T-helper 1 cell treated with Interleukin-12 subunit alpha and Interleukin-12 subunit beta and Interleukin-4 antibody, amounts not matched to agents 30 ng/mL and 1 ng/mL, for 36 hours (primary cell): Measurements from ENCODE around the gene KHDC4. TPM values are rescaled to one million over a fixed set of nuclear protein-coding genes. Genes with fewer than 3 reads are reported as not detected.
"Not testable (repeated sequence)": the region's sequence is repeated elsewhere in the genome, so short reads cannot be mapped to it uniquely, and the experiment has no call there.

Experiments used
- intact Hi-C: fragments of 100-400 bp; cut with micrococcal nuclease; formaldehyde crosslinking; loops from one replicate; pipeline ENCODE4 v1.15.1; 2024
- total RNA-seq: library from RNA; stranded (reverse); gene quantifications from 2 replicates; pipeline ENCODE4 v1.2.3, GENCODE V29; 2022

The KHDC4 gene
- total RNA-seq, 1 donor from 2014 or later, result 70.6 TPM

- intact Hi-C loops, result loop anchor here (1.0 to 5.0 kb wide), 8 partner anchors 23 to 371 kb away; partner anchors contain the start of genes ARHGEF2, KHDC4, LAMTOR2 and PMF1
Observed at GRCh38 chr1:155911156-155912055, 22.8 kb downstream of the KHDC4 start, which contains the start of gene RIT1. TSS of gene RIT1 (minus strand) at chr1:155911349. CDS start at chr1:155910761, 588 bp downstream.

- intact Hi-C loops, result loop anchor here (1.0 to 5.0 kb wide), 10 partner anchors 17 to 372 kb away; partner anchors contain the start of genes ARHGEF2, KHDC4, LAMTOR2 and PMF1
Observed at GRCh38 chr1:155910621-155911121, 23.5 kb downstream of the KHDC4 start.

- intact Hi-C loops, result loop anchor here (1.0 to 5.0 kb wide), 5 partner anchors 17 to 372 kb away; partner anchors contain the start of genes ARHGEF2, PMF1, SMG5 and TMEM79
Observed at GRCh38 chr1:155909894-155910293, 24.3 kb downstream of the KHDC4 start.

GRCh38 chr1:155904261-155904660 is 30.0 kb downstream of the KHDC4 start:
- intact Hi-C loops, result no loop called here

- intact Hi-C loops, result no loop called here
Observed at GRCh38 chr1:155900161-155900560, 34.1 kb downstream of the KHDC4 start.

- intact Hi-C loops, result no loop called here
Observed at GRCh38 chr1:155899683-155900082, 34.5 kb downstream of the KHDC4 start.

GRCh38 chr1:155898888-155899287 is 35.3 kb downstream of the KHDC4 start:
- intact Hi-C loops, result no loop called here

GRCh38 chr1:155897746-155898145 is 36.5 kb downstream of the KHDC4 start:
- intact Hi-C loops, result no loop called here

- intact Hi-C loops, result not testable (repeated sequence)
Observed at GRCh38 chr1:155896476-155896875, 37.7 kb downstream of the KHDC4 start.

- intact Hi-C loops, result not testable (repeated sequence)
Observed at GRCh38 chr1:155895617-155896016, 38.6 kb downstream of the KHDC4 start.

- intact Hi-C loops, result loop anchor here (1.0 kb wide), 2 partner anchors 17 to 33 kb away; no protein-coding TSS in a partner anchor
Observed at GRCh38 chr1:155893389-155894142, 40.6 kb downstream of the KHDC4 start.

- intact Hi-C loops, result loop anchor here (1.0 kb wide), 2 partner anchors 18 to 32 kb away; no protein-coding TSS in a partner anchor
Observed at GRCh38 chr1:155892796-155893195, 41.4 kb downstream of the KHDC4 start.

- intact Hi-C loops, result no loop called here
Observed at GRCh38 chr1:155890251-155890650, 44.0 kb downstream of the KHDC4 start.

GRCh38 chr1:155889566-155889965 is 44.6 kb downstream of the KHDC4 start:
- intact Hi-C loops, result no loop called here

- intact Hi-C loops, result no loop called here
Observed at GRCh38 chr1:155888481-155888880, 45.7 kb downstream of the KHDC4 start.

GRCh38 chr1:155884982-155885381 is 49.2 kb downstream of the KHDC4 start:
- intact Hi-C loops, result no loop called here

- intact Hi-C loops, result no loop called here
Observed at GRCh38 chr1:155884031-155884960, 49.9 kb downstream of the KHDC4 start.

GRCh38 chr1:155882766-155883165 is 51.4 kb downstream of the KHDC4 start:
- intact Hi-C loops, result no loop called here

GRCh38 chr1:155882235-155882634 is 52.0 kb downstream of the KHDC4 start:
- intact Hi-C loops, result no loop called here

GRCh38 chr1:155880950-155881349 is 53.3 kb downstream of the KHDC4 start:
- intact Hi-C loops, result no loop called here
